ENCODE results near the gene MGAT5. TPM values are rescaled to one million over a fixed set of nuclear protein-coding genes. Genes with fewer than 3 reads are reported as not detected.
"Not testable (repeated sequence)": the region's sequence is repeated elsewhere in the genome, so short reads cannot be mapped to it uniquely, and the experiment has no call there.

Gene MGAT5
- total RNA-seq, 1 experiment from 2014 or later, result 52.4 TPM

DNA sequence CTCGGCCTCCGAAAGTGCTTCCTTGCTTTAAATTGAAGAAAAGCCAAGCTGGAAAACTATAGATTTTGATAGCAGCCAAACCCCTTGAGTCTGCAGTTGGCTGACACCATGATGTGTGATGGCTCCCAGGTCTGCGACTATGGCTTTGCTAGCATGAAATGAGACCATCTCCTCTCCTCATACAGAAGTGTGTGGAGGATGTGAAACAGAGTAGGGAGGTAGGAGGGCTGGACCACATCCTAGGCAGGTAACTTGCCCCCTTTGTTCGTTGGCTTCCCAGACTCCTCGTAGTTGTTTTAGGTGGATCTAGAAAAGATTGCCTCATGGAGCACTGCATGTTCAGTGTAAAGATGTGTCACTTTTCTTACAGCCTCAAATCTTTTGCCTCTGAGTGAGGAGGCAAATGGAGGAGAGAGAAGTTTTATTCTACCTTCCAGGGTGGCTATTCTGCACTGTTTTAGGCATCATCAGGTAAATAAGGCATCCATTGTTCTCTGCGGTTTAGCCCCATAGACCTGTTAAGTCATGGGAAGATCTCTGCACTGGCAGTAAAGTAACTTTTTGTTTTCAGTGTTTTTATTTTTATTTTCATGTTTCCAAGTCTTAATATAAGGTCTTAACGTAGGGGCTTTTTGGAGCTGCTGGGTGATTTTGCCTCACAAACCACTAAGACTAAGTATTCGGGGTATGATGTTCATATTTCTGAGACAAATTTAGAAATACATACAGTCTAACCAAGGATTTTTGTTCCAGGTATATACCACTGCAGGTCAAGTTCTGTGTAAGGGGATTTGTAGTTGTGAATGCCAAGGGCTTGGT is 40.1 kb downstream of the MGAT5 start:
- POLR2A ChIA-PET, result no interaction called here
- DNase-seq (ENCODE audit: low spot score), result no peak
- Mint-ChIP-seq H3K27ac (no peak overlapping the region), H3K27me3 (ENCODE audit: low read depth) (no peaks in the 10 kb centered on the region), H3K4me3 (no peak overlapping the region), H3K9me3 (no peaks in the 10 kb centered on the region), H3K4me1 (peaks cover 17% of the 10 kb centered on the region), H3K36me3 (no peaks in the 10 kb centered on the region)
- ATAC-seq, result no peak
- CTCF ChIA-PET, result no interaction called here
- TF ChIP-seq, protein P1, sequence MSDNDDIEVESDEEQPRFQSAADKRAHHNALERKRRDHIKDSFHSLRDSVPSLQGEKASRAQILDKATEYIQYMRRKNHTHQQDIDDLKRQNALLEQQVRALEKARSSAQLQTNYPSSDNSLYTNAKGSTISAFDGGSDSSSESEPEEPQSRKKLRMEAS (CRISPR knock-in tag; IDR thresholded peaks at IDR 0.05), result no peak
- no peak for TF ChIP-seq FOXK1 (CRISPR knock-in tag; IDR thresholded peaks at IDR 0.05)
- no peak for TF ChIP-seq ELF4 (CRISPR knock-in tag; IDR thresholded peaks at IDR 0.05; ENCODE audit: low read depth)
- TF ChIP-seq NR2C2 (CRISPR knock-in tag; IDR thresholded peaks at IDR 0.05), result no peak
- TF ChIP-seq, protein P2, sequence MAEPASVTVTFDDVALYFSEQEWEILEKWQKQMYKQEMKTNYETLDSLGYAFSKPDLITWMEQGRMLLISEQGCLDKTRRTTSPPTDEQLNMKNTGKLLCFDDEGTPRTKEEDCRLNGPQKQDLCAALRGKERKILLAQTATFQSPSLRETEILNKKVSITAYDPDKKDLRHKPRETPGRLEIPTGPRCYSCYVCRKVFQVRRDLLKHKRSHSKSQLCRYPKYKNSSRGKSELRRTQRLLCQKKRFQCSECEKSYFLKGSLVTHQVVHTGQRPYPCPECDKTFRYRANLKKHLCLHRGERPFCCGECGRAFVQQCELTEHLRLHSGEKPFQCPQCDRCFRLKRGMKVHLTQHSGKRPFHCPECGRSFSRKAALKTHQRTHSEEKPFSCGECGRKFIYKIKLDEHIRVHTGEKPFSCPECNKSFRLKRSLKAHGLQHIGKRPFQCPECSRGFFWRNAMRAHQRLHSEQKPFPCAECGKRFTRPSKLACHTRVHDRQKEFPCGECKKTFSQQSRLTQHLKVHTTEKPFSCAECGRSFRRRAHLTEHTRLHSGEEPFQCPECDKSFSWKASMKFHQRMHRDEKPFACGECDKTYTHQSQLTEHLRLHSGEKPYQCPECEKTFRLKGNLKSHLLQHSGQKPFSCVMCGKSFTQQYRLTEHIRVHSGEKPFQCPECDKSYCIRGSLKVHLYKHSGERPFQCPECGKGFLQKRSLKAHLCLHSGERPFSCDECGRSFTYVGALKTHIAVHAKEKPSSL (CRISPR knock-in tag; conservative IDR thresholded peaks at IDR 0.05), result no peak
- TF ChIP-seq, protein P3, sequence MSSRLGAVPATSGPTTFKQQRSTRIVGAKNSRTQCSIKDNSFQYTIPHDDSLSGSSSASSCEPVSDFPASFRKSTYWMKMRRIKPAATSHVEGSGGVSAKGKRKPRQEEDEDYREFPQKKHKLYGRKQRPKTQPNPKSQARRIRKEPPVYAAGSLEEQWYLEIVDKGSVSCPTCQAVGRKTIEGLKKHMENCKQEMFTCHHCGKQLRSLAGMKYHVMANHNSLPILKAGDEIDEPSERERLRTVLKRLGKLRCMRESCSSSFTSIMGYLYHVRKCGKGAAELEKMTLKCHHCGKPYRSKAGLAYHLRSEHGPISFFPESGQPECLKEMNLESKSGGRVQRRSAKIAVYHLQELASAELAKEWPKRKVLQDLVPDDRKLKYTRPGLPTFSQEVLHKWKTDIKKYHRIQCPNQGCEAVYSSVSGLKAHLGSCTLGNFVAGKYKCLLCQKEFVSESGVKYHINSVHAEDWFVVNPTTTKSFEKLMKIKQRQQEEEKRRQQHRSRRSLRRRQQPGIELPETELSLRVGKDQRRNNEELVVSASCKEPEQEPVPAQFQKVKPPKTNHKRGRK (CRISPR knock-in tag; IDR thresholded peaks at IDR 0.05; ENCODE audit: borderline replicate concordance), result no peak
- no peak for TF ChIP-seq TEAD4 (CRISPR knock-in tag; IDR thresholded peaks at IDR 0.05)
- TF ChIP-seq, protein P4, sequence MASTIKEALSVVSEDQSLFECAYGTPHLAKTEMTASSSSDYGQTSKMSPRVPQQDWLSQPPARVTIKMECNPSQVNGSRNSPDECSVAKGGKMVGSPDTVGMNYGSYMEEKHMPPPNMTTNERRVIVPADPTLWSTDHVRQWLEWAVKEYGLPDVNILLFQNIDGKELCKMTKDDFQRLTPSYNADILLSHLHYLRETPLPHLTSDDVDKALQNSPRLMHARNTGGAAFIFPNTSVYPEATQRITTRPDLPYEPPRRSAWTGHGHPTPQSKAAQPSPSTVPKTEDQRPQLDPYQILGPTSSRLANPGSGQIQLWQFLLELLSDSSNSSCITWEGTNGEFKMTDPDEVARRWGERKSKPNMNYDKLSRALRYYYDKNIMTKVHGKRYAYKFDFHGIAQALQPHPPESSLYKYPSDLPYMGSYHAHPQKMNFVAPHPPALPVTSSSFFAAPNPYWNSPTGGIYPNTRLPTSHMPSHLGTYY (CRISPR knock-in tag; IDR thresholded peaks at IDR 0.05), result no peak
- TF ChIP-seq, protein P5, sequence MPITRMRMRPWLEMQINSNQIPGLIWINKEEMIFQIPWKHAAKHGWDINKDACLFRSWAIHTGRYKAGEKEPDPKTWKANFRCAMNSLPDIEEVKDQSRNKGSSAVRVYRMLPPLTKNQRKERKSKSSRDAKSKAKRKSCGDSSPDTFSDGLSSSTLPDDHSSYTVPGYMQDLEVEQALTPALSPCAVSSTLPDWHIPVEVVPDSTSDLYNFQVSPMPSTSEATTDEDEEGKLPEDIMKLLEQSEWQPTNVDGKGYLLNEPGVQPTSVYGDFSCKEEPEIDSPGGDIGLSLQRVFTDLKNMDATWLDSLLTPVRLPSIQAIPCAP (CRISPR knock-in tag; IDR thresholded peaks at IDR 0.05), result no peak
- no peak for TF ChIP-seq NFATC4 (CRISPR knock-in tag; IDR thresholded peaks at IDR 0.05)

DNA sequence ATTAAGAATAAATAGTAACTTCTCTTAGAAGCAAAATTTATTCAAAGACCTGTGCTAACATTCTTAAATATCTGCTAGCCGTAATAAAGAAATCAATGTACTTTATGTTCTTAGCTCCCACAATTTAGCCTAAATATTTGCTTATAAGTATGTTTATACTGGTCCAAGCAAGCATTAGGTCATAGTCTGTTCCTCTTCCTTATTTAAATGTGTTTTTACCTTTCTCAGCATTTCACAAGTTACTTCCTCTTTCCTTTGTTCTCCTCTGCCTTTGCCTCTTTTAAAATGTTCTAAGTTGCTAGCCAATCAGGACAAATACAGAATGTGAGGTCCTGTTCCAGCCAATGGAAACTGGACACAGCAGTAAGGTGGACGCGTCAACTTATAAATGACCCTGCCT is 40.7 kb downstream of the MGAT5 start:
- DNase-seq (ENCODE audit: low spot score); CTCF ChIA-PET; H3K27me3 Mint-ChIP-seq (ENCODE audit: low read depth); H3K9me3 Mint-ChIP-seq; ATAC-seq; H3K27ac Mint-ChIP-seq; POLR2A ChIA-PET; H3K36me3 Mint-ChIP-seq; H3K4me3 Mint-ChIP-seq: not testable (repeated sequence)
- H3K4me1 Mint-ChIP-seq, result peaks cover 17% of the 10 kb centered on the region

DNA sequence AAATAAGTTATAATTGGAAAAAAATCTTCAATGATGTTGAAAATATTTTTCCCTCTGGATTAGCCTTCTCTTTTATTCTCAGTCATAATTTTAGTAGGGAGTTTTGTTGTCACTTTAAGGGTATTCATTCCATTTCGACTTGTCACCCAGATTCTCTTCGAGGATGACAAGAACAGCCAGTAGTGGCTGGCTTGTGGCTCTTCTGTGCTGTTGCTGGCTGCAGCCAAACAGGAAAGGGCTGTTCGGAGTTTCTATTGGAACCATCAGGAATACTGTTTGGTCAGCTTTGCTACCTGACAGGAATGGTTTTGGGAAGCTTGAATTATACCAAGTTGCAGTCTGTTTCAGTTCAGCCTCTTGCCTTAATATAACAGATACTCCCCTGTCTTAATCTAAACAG is 41.6 kb downstream of the MGAT5 start:
- no peak overlapping the region for H3K27ac Mint-ChIP-seq
- peaks cover 17% of the 10 kb centered on the region for H3K4me1 Mint-ChIP-seq
- no peak overlapping the region for H3K4me3 Mint-ChIP-seq
- DNase-seq (ENCODE audit: low spot score) (no peak), ATAC-seq (no peak)
- POLR2A ChIA-PET, result no interaction called here
- CTCF ChIA-PET, result interaction anchor here (1.2 kb wide), 1 partner anchor 116 kb away, joined by 3 read pairs; no protein-coding TSS in a partner anchor
- H3K36me3 Mint-ChIP-seq, result no peaks in the 10 kb centered on the region
- H3K27me3 Mint-ChIP-seq (ENCODE audit: low read depth), result no peaks in the 10 kb centered on the region
- H3K9me3 Mint-ChIP-seq, result no peaks in the 10 kb centered on the region
- TF ChIP-seq, protein P6, sequence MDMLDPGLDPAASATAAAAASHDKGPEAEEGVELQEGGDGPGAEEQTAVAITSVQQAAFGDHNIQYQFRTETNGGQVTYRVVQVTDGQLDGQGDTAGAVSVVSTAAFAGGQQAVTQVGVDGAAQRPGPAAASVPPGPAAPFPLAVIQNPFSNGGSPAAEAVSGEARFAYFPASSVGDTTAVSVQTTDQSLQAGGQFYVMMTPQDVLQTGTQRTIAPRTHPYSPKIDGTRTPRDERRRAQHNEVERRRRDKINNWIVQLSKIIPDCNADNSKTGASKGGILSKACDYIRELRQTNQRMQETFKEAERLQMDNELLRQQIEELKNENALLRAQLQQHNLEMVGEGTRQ (CRISPR knock-in tag; IDR thresholded peaks at IDR 0.05), result no peak
- TF ChIP-seq, protein P3 (CRISPR knock-in tag; IDR thresholded peaks at IDR 0.05; ENCODE audit: borderline replicate concordance), result no peak
- no peak for TF ChIP-seq MYBL2 (CRISPR knock-in tag; IDR thresholded peaks at IDR 0.05)
- TF ChIP-seq, protein P7, sequence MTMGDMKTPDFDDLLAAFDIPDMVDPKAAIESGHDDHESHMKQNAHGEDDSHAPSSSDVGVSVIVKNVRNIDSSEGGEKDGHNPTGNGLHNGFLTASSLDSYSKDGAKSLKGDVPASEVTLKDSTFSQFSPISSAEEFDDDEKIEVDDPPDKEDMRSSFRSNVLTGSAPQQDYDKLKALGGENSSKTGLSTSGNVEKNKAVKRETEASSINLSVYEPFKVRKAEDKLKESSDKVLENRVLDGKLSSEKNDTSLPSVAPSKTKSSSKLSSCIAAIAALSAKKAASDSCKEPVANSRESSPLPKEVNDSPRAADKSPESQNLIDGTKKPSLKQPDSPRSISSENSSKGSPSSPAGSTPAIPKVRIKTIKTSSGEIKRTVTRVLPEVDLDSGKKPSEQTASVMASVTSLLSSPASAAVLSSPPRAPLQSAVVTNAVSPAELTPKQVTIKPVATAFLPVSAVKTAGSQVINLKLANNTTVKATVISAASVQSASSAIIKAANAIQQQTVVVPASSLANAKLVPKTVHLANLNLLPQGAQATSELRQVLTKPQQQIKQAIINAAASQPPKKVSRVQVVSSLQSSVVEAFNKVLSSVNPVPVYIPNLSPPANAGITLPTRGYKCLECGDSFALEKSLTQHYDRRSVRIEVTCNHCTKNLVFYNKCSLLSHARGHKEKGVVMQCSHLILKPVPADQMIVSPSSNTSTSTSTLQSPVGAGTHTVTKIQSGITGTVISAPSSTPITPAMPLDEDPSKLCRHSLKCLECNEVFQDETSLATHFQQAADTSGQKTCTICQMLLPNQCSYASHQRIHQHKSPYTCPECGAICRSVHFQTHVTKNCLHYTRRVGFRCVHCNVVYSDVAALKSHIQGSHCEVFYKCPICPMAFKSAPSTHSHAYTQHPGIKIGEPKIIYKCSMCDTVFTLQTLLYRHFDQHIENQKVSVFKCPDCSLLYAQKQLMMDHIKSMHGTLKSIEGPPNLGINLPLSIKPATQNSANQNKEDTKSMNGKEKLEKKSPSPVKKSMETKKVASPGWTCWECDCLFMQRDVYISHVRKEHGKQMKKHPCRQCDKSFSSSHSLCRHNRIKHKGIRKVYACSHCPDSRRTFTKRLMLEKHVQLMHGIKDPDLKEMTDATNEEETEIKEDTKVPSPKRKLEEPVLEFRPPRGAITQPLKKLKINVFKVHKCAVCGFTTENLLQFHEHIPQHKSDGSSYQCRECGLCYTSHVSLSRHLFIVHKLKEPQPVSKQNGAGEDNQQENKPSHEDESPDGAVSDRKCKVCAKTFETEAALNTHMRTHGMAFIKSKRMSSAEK (CRISPR knock-in tag; IDR thresholded peaks at IDR 0.05; ENCODE audit: borderline replicate concordance), result no peak
- TF ChIP-seq, protein P8, sequence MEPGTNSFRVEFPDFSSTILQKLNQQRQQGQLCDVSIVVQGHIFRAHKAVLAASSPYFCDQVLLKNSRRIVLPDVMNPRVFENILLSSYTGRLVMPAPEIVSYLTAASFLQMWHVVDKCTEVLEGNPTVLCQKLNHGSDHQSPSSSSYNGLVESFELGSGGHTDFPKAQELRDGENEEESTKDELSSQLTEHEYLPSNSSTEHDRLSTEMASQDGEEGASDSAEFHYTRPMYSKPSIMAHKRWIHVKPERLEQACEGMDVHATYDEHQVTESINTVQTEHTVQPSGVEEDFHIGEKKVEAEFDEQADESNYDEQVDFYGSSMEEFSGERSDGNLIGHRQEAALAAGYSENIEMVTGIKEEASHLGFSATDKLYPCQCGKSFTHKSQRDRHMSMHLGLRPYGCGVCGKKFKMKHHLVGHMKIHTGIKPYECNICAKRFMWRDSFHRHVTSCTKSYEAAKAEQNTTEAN (CRISPR knock-in tag; IDR thresholded peaks at IDR 0.05), result no peak
